ENCODE measurements around the gene ARID5A. TPM values are rescaled to one million over a fixed set of nuclear protein-coding genes. Genes with fewer than 3 reads are reported as not detected.

The ARID5A gene
- total and polyA plus RNA-seq, 2 donors (not counting 1 experiment from before 2014, with no cell fraction given) = 35.5 to 93.0 TPM

GRCh38 chr2:96520697-96521096, 15.9 kb upstream of the ARID5A start:
- Mint-ChIP-seq H3K27me3 (peaks cover 5% of the 10 kb centered on the region), H3K4me1 (peaks cover 5% of the 10 kb centered on the region), H3K4me3 (no peak overlapping the region), H3K9me3 (ENCODE audit: insufficient read depth) (peaks cover 3% of the 10 kb centered on the region), H3K27ac (no peak overlapping the region)
- Histone ChIP-seq H3K27me3 (replicated peaks in 1 of 4; ENCODE audit: control extremely low read depth in 1 of 4, control insufficient read depth in 3 of 4, insufficient read depth in 4 of 4, low read length in 3 of 4) (peaks cover 0 to 19% (median 0%) of the 10 kb centered on the region in 4 experiments), H3K36me3 (replicated peaks in 1 of 2; ENCODE audit: control extremely low read depth in 1 of 2, control insufficient read depth in 1 of 2, extremely low read depth in 1 of 2, insufficient read depth in 2 of 2, low read length in 1 of 2) (no peaks in the 10 kb centered on the region), H2AFZ (ENCODE audit: insufficient read depth, low read depth, low read length, poor library complexity, severe bottlenecking) (no peak overlapping the region), H4K20me1 (ENCODE audit: control insufficient read depth, insufficient read depth, low read length, poor library complexity, severe bottlenecking) (no peaks in the 10 kb centered on the region), H3K9me3 (ENCODE audit: control extremely low read depth in 1 of 3, control insufficient read depth in 2 of 3, insufficient read depth in 1 of 3, low read length in 2 of 3) (peaks cover 0 to 9% (median 5%) of the 10 kb centered on the region in 3 donors), H3K4me3 (ENCODE audit: control extremely low read depth in 1 of 5, extremely low read depth in 1 of 5, insufficient read depth in 1 of 5, low read depth in 2 of 5, low read length in 4 of 5) (no peak overlapping the region), H3K79me2 (ENCODE audit: control insufficient read depth, insufficient read depth, low read length) (no peaks in the 10 kb centered on the region), H3K27ac (ENCODE audit: low read length in 2 of 2) (no peak overlapping the region), H3K9ac (ENCODE audit: low read length) (no peak overlapping the region), H3K4me1 (ENCODE audit: control insufficient read depth in 2 of 2, insufficient read depth in 2 of 2, low read length in 2 of 2) (peaks cover 0 to 12% of the 10 kb centered on the region in 2 donors), H3K4me2 (replicated peaks; ENCODE audit: low read depth, low read length, poor library complexity, severe bottlenecking) (no peak overlapping the region)
- TF ChIP-seq, protein P1, sequence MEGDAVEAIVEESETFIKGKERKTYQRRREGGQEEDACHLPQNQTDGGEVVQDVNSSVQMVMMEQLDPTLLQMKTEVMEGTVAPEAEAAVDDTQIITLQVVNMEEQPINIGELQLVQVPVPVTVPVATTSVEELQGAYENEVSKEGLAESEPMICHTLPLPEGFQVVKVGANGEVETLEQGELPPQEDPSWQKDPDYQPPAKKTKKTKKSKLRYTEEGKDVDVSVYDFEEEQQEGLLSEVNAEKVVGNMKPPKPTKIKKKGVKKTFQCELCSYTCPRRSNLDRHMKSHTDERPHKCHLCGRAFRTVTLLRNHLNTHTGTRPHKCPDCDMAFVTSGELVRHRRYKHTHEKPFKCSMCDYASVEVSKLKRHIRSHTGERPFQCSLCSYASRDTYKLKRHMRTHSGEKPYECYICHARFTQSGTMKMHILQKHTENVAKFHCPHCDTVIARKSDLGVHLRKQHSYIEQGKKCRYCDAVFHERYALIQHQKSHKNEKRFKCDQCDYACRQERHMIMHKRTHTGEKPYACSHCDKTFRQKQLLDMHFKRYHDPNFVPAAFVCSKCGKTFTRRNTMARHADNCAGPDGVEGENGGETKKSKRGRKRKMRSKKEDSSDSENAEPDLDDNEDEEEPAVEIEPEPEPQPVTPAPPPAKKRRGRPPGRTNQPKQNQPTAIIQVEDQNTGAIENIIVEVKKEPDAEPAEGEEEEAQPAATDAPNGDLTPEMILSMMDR (IDR thresholded peaks at IDR 0.05) = no peak
- TF ChIP-seq EZH2 (IDR thresholded peaks at IDR 0.05; ENCODE audit: borderline replicate concordance, insufficient read depth, low read depth, low read length, poor library complexity, severe bottlenecking) = no peak
- ChIA-PET CTCF (interaction anchor here (1.0 kb wide), 1 partner anchor 34 kb away, joined by 4 read pairs; no protein-coding TSS in a partner anchor), POLR2A (no interaction called here)
- intact Hi-C loops (cut with micrococcal nuclease) = no loop called here
- no peak for DNase-seq
- WGBS (ENCODE audit: insufficient coverage) = 88% methylated on average over 1 of the region's 3 CpGs
- ATAC-seq (ENCODE audit: low read depth) = no peak

GRCh38 chr2:96521219-96521618, 15.3 kb upstream of the ARID5A start:
- Histone ChIP-seq H3K4me3 (ENCODE audit: control extremely low read depth in 1 of 5, extremely low read depth in 1 of 5, insufficient read depth in 1 of 5, low read depth in 2 of 5, low read length in 4 of 5) (no peak overlapping the region), H2AFZ (ENCODE audit: insufficient read depth, low read depth, low read length, poor library complexity, severe bottlenecking) (no peak overlapping the region), H3K9ac (ENCODE audit: low read length) (no peak overlapping the region), H3K36me3 (replicated peaks in 1 of 2; ENCODE audit: control extremely low read depth in 1 of 2, control insufficient read depth in 1 of 2, extremely low read depth in 1 of 2, insufficient read depth in 2 of 2, low read length in 1 of 2) (no peaks in the 10 kb centered on the region), H3K27ac (ENCODE audit: low read length in 2 of 2) (no peak overlapping the region), H3K4me2 (replicated peaks; ENCODE audit: low read depth, low read length, poor library complexity, severe bottlenecking) (no peak overlapping the region), H3K27me3 (replicated peaks in 1 of 4; ENCODE audit: control extremely low read depth in 1 of 4, control insufficient read depth in 3 of 4, insufficient read depth in 4 of 4, low read length in 3 of 4) (peaks cover 0 to 19% (median 0%) of the 10 kb centered on the region in 4 experiments), H3K9me3 (ENCODE audit: control extremely low read depth in 1 of 3, control insufficient read depth in 2 of 3, insufficient read depth in 1 of 3, low read length in 2 of 3) (peaks cover 0 to 6% (median 5%) of the 10 kb centered on the region in 3 donors), H4K20me1 (ENCODE audit: control insufficient read depth, insufficient read depth, low read length, poor library complexity, severe bottlenecking) (no peaks in the 10 kb centered on the region), H3K4me1 (ENCODE audit: control insufficient read depth in 2 of 2, insufficient read depth in 2 of 2, low read length in 2 of 2) (peaks cover 0 to 12% of the 10 kb centered on the region in 2 donors), H3K79me2 (ENCODE audit: control insufficient read depth, insufficient read depth, low read length) (no peaks in the 10 kb centered on the region)
- no peak for TF ChIP-seq EZH2 (IDR thresholded peaks at IDR 0.05; ENCODE audit: borderline replicate concordance, insufficient read depth, low read depth, low read length, poor library complexity, severe bottlenecking)
- TF ChIP-seq, protein P1 (IDR thresholded peaks at IDR 0.05) = no peak
- ChIA-PET POLR2A (no interaction called here), CTCF (interaction anchor here (1.2 kb wide), 1 partner anchor 33 kb away, joined by 5 read pairs; no protein-coding TSS in a partner anchor)
- no peak for DNase-seq
- no CpG with 5 or more reads among the region's 2 CpGs for whole genome bisulfite sequencing (ENCODE audit: insufficient coverage)
- Mint-ChIP-seq H3K4me3 (no peak overlapping the region), H3K9me3 (ENCODE audit: insufficient read depth) (peaks cover 3% of the 10 kb centered on the region), H3K27me3 (peaks cover 5% of the 10 kb centered on the region), H3K27ac (no peak overlapping the region), H3K4me1 (peaks cover 5% of the 10 kb centered on the region)
- ATAC-seq (ENCODE audit: low read depth) = no peak
- intact Hi-C loops (cut with micrococcal nuclease) = no loop called here

Measured in B cell (primary cell).